UCSD-AML1 (cell line): ENCODE measurements around the gene MAPKAP1.
"Not testable (repeated sequence)": the region's sequence is repeated elsewhere in the genome, so short reads cannot be mapped to it uniquely, and the experiment has no call there.

Experiments
- DNase-seq: peaks from one replicate; lab custom pipeline; 2025; ENCODE audit not compliant: unreplicated experiment; lab: John Stamatoyannopoulos, UW

MAPKAP1 gene

GRCh38 chr9:125421166-125421565, 285.8 kb downstream of the MAPKAP1 start:
- DNase-seq, result no peak

- DNase-seq, result no peak
Observed at GRCh38 chr9:125418404-125418803, 288.6 kb downstream of the MAPKAP1 start.

GRCh38 chr9:125416517-125416916, 290.5 kb downstream of the MAPKAP1 start:
- no peak for DNase-seq

GRCh38 chr9:125415583-125416460, 291.2 kb downstream of the MAPKAP1 start:
- DNase-seq, result no peak

GRCh38 chr9:125413579-125413978, 293.4 kb downstream of the MAPKAP1 start:
- DNase-seq, result no peak

GRCh38 chr9:125412166-125412565, 294.8 kb downstream of the MAPKAP1 start:
- DNase-seq, result no peak

- DNase-seq, result no peak
Observed at GRCh38 chr9:125411171-125411756, 295.7 kb downstream of the MAPKAP1 start.

- DNase-seq, result no peak
Observed at GRCh38 chr9:125410522-125410894, 296.5 kb downstream of the MAPKAP1 start.

GRCh38 chr9:125409637-125410521, 297.1 kb downstream of the MAPKAP1 start:
- DNase-seq, result no peak

- DNase-seq, result no peak
Observed at GRCh38 chr9:125409217-125409636, 297.8 kb downstream of the MAPKAP1 start.

GRCh38 chr9:125407974-125408900, 298.8 kb downstream of the MAPKAP1 start:
- peak; percentile 73 for DNase-seq

- no peak for DNase-seq
Observed at GRCh38 chr9:125407432-125407973, 299.5 kb downstream of the MAPKAP1 start.

- no peak for DNase-seq
Observed at GRCh38 chr9:125406810-125407087, 300.3 kb downstream of the MAPKAP1 start.

- DNase-seq, result no peak
Observed at GRCh38 chr9:125405938-125406809, 300.8 kb downstream of the MAPKAP1 start.

GRCh38 chr9:125404733-125405132, 302.3 kb downstream of the MAPKAP1 start:
- no peak for DNase-seq

- DNase-seq, result no peak
Observed at GRCh38 chr9:125400725-125401716, 306.0 kb downstream of the MAPKAP1 start.

- not testable (repeated sequence) for DNase-seq
Observed at GRCh38 chr9:125400232-125400631, 306.8 kb downstream of the MAPKAP1 start.

- no peak for DNase-seq
Observed at GRCh38 chr9:125399666-125400065, 307.3 kb downstream of the MAPKAP1 start.
